AG20443 (cell line): ENCODE results near the gene COL5A3.
A peak's percentile ranks its signal among the peaks of the same experiment; 100 is the strongest.
"Not testable (repeated sequence)": the region's sequence is repeated elsewhere in the genome, so short reads cannot be mapped to it uniquely, and the experiment has no call there.

ENCODE experiments used
- DNase-seq: peaks from one replicate; pipeline ENCODE4 v3.0.0; 2012; ENCODE audit warnings: low spot score, mixed read lengths

The COL5A3 gene

GRCh38 chr19:9971166-9971897 is 39.0 kb downstream of the COL5A3 start:
- no peak for DNase-seq

- no peak for DNase-seq
Measured at GRCh38 chr19:9970481-9970880, 39.8 kb downstream of the COL5A3 start.

- DNase-seq, result no peak
Measured at GRCh38 chr19:9969688-9969975, 40.7 kb downstream of the COL5A3 start.

GRCh38 chr19:9968820-9969687 is 41.2 kb downstream of the COL5A3 start:
- no peak for DNase-seq

- DNase-seq, result no peak
Measured at GRCh38 chr19:9967326-9967725, 43.0 kb downstream of the COL5A3 start.

- no peak for DNase-seq
Measured at GRCh38 chr19:9966448-9966847, 43.9 kb downstream of the COL5A3 start.

GRCh38 chr19:9966024-9966423 is 44.3 kb downstream of the COL5A3 start:
- no peak for DNase-seq

- DNase-seq, result no peak
Measured at GRCh38 chr19:9962623-9963290, 47.5 kb downstream of the COL5A3 start.

GRCh38 chr19:9961103-9961502 is 49.2 kb downstream of the COL5A3 start:
- no peak for DNase-seq

- peak; percentile 89 for DNase-seq
Measured at GRCh38 chr19:9958379-9958821, 51.9 kb downstream of the COL5A3 start.

GRCh38 chr19:9956956-9957355 is 53.3 kb downstream of the COL5A3 start:
- no peak for DNase-seq

GRCh38 chr19:9953802-9954542 is 56.3 kb downstream of the COL5A3 start:
- no peak for DNase-seq

GRCh38 chr19:9952276-9952675 is 58.0 kb downstream of the COL5A3 start:
- DNase-seq, result no peak

- no peak for DNase-seq
Measured at GRCh38 chr19:9947441-9947840, 62.9 kb downstream of the COL5A3 start.

- not testable (repeated sequence) for DNase-seq
Measured at GRCh38 chr19:9946528-9947125, 63.7 kb downstream of the COL5A3 start.

GRCh38 chr19:9945319-9945966 is 64.9 kb downstream of the COL5A3 start:
- DNase-seq, result peak; percentile 94

- DNase-seq, result no peak
Measured at GRCh38 chr19:9943744-9944143, 66.6 kb downstream of the COL5A3 start.

- no peak for DNase-seq
Measured at GRCh38 chr19:9941671-9942070, 68.6 kb downstream of the COL5A3 start.

GRCh38 chr19:9941231-9941630 is 69.1 kb downstream of the COL5A3 start:
- peak; percentile 21 for DNase-seq

- DNase-seq, result peak; percentile 18
Measured at GRCh38 chr19:9940778-9941177, 69.5 kb downstream of the COL5A3 start.

GRCh38 chr19:9939301-9939913 is 70.9 kb downstream of the COL5A3 start:
- DNase-seq, result peak; percentile 41
